Activated CD4-positive, CD25-positive, alpha-beta regulatory T cell treated with anti-CD3 and anti-CD28 coated beads, Interleukin-2, amount 50 U/mL, for 72 hours (primary cell): ENCODE measurements around the gene B4GALNT3.
"Not testable (repeated sequence)": the region's sequence is repeated elsewhere in the genome, so short reads cannot be mapped to it uniquely, and the experiment has no call there.

Source experiments
- DNase-seq: peaks from one replicate; pipeline ENCODE4 v3.0.0; 2021

B4GALNT3 gene

GRCh38 chr12:459430-460258 lies at the start of gene B4GALNT3:
TSS of gene B4GALNT3 (plus strand) at chr12:459939. CDS start at chr12:460377, 438 bp downstream.
- peak; percentile 40 for DNase-seq

GRCh38 chr12:414859-415258 lies 44.9 kb upstream of the B4GALNT3 start:
- no peak for DNase-seq

- no peak for DNase-seq
Observed at GRCh38 chr12:418432-418831, 41.3 kb upstream of the B4GALNT3 start.

- no peak for DNase-seq
Observed at GRCh38 chr12:422526-422925, 37.2 kb upstream of the B4GALNT3 start.

- DNase-seq: not testable (repeated sequence)
Observed at GRCh38 chr12:435737-436136, 24.0 kb upstream of the B4GALNT3 start.

- peak; percentile 45 for DNase-seq
Observed at GRCh38 chr12:442235-442884, 17.4 kb upstream of the B4GALNT3 start.

- DNase-seq: no peak
Observed at GRCh38 chr12:447141-447540, 12.6 kb upstream of the B4GALNT3 start.

- DNase-seq: no peak
Observed at GRCh38 chr12:449203-449602, 10.5 kb upstream of the B4GALNT3 start.

- DNase-seq: no peak
Observed at GRCh38 chr12:450438-450837, 9.3 kb upstream of the B4GALNT3 start.

GRCh38 chr12:452667-453210 lies 7.0 kb upstream of the B4GALNT3 start:
- DNase-seq: peak; percentile 71

GRCh38 chr12:454833-455232 lies 4.9 kb upstream of the B4GALNT3 start:
- no peak for DNase-seq

GRCh38 chr12:455821-456220 lies 3.9 kb upstream of the B4GALNT3 start:
- DNase-seq: no peak

GRCh38 chr12:457676-458075 lies 2.1 kb upstream of the B4GALNT3 start:
- no peak for DNase-seq

- DNase-seq: no peak
Observed at GRCh38 chr12:459050-459429, 699 bp upstream of the B4GALNT3 start.

GRCh38 chr12:460261-461230 lies 807 bp downstream of the B4GALNT3 start:
- DNase-seq: no peak

- DNase-seq: no peak
Observed at GRCh38 chr12:461425-461824, 1.7 kb downstream of the B4GALNT3 start.

GRCh38 chr12:462936-463705 lies 3.4 kb downstream of the B4GALNT3 start:
- DNase-seq: no peak

GRCh38 chr12:464484-465267 lies 4.9 kb downstream of the B4GALNT3 start:
- no peak for DNase-seq

GRCh38 chr12:466039-466438 lies 6.3 kb downstream of the B4GALNT3 start:
- DNase-seq: no peak

GRCh38 chr12:466762-467161 lies 7.0 kb downstream of the B4GALNT3 start:
- DNase-seq: no peak

- no peak for DNase-seq
Observed at GRCh38 chr12:467591-467990, 7.9 kb downstream of the B4GALNT3 start.
